Measurements from ENCODE around the gene SYT1. TPM values are rescaled to one million over a fixed set of nuclear protein-coding genes. Genes with fewer than 3 reads are reported as not detected.
A peak's percentile ranks its signal among the peaks of the same experiment; 100 is the strongest.

SYT1 gene
- total RNA-seq, 1 experiment from 2014 or later, result 1.3 TPM

GRCh38 chr12:78887444-78887843, 22.9 kb downstream of the SYT1 start:
- Mint-ChIP-seq H3K4me1 (ENCODE audit: low read depth, unreplicated experiment) (peaks cover 9% of the 10 kb centered on the region), H3K9me3 (ENCODE audit: low read depth, unreplicated experiment) (no peaks in the 10 kb centered on the region), H3K36me3 (ENCODE audit: insufficient read depth, unreplicated experiment) (peaks cover 6% of the 10 kb centered on the region), H3K4me3 (ENCODE audit: low read depth, unreplicated experiment) (peak overlapping the region; percentile 47), H3K27ac (ENCODE audit: unreplicated experiment) (peak overlapping the region; percentile 98), H3K27me3 (ENCODE audit: unreplicated experiment) (no peaks in the 10 kb centered on the region)
- BruUV-seq (replicated peaks), result no TSS peak
- no peak for DNase-seq
- no peak for TF ChIP-seq CTCF (IDR thresholded peaks at IDR 0.05; ENCODE audit: unreplicated experiment)
- CTCF ChIA-PET, result no interaction called here
- intact Hi-C loops (cut with micrococcal nuclease; ENCODE audit: unreplicated experiment), result loop anchor here (1.0 kb wide), 1 partner anchor 29 kb away; no protein-coding TSS in a partner anchor

DNA sequence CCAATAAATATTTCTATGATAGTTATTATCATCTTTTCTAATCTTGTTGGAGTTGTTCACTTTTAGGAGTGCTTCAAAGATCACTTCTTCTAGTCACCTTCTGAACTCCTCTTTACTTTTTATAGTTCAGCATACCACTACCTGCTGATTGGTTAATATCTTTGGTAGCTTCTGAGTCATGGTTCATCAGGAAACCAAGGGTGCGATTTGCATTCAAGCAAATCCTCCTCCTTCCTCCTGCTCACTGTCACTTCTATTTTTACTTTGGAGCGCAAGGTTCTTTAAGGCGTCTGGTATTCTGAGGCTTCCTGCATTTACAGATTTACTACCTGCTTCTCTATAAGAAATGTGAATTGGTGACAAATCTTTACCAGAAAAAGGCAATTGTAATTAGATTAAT, 24.0 kb downstream of the SYT1 start:
- Mint-ChIP-seq H3K27me3 (ENCODE audit: unreplicated experiment) (no peaks in the 10 kb centered on the region), H3K4me3 (ENCODE audit: low read depth, unreplicated experiment) (no peak overlapping the region), H3K4me1 (ENCODE audit: low read depth, unreplicated experiment) (peaks cover 9% of the 10 kb centered on the region), H3K27ac (ENCODE audit: unreplicated experiment) (peak overlapping the region; percentile 52), H3K9me3 (ENCODE audit: low read depth, unreplicated experiment) (no peaks in the 10 kb centered on the region), H3K36me3 (ENCODE audit: insufficient read depth, unreplicated experiment) (peaks cover 6% of the 10 kb centered on the region)
- CTCF ChIA-PET, result interaction anchor here (1.0 kb wide), 1 partner anchor 25 kb away, joined by 3 read pairs; no protein-coding TSS in a partner anchor
- no peak for TF ChIP-seq CTCF (IDR thresholded peaks at IDR 0.05; ENCODE audit: unreplicated experiment)
- BruUV-seq (replicated peaks), result no TSS peak
- DNase-seq, result no peak
- intact Hi-C loops (cut with micrococcal nuclease; ENCODE audit: unreplicated experiment), result no loop called here

DNA sequence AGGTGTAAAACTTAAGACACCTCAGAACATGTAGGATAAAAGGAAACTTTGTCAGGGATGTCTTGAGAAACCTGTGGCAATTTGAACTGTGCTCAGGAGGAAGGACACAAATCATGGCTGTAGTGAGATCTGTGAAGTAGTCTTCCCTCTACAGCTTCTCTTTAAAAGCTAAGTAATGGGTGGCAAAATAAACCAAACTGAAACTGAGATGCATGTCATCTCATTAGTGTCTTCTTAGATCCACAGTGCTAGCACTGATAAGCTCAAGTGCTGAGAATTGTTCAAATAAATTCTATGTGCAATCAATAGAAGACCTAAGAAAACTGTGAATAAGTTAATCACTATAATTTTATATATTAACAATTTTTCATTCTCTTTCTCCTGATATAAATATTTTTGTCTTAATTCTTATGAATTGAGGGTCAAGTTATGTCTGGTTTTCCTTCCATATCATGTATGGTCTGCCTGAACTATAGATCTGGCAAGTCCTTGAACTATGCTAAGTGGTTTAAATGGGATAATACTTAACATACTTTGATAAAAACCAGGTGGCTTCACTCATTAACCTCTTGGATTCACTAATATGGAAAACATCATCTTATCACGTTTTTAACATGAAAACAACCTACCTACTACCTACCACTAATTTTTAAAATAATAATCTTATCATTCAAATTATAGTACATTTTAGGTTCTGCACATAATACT, 27.2 kb downstream of the SYT1 start:
- H3K9me3 Mint-ChIP-seq (ENCODE audit: low read depth, unreplicated experiment), result no peaks in the 10 kb centered on the region
- DNase-seq, result no peak
- peaks cover 8% of the 10 kb centered on the region for H3K4me1 Mint-ChIP-seq (ENCODE audit: low read depth, unreplicated experiment)
- BruUV-seq (replicated peaks), result no TSS peak
- H3K27me3 Mint-ChIP-seq (ENCODE audit: unreplicated experiment), result no peaks in the 10 kb centered on the region
- H3K36me3 Mint-ChIP-seq (ENCODE audit: insufficient read depth, unreplicated experiment), result peaks cover 5% of the 10 kb centered on the region
- TF ChIP-seq CTCF (IDR thresholded peaks at IDR 0.05; ENCODE audit: unreplicated experiment), result no peak
- CTCF ChIA-PET, result no interaction called here
- no peak overlapping the region for H3K4me3 Mint-ChIP-seq (ENCODE audit: low read depth, unreplicated experiment)
- H3K27ac Mint-ChIP-seq (ENCODE audit: unreplicated experiment), result no peak overlapping the region
- intact Hi-C loops (cut with micrococcal nuclease; ENCODE audit: unreplicated experiment), result no loop called here

DNA sequence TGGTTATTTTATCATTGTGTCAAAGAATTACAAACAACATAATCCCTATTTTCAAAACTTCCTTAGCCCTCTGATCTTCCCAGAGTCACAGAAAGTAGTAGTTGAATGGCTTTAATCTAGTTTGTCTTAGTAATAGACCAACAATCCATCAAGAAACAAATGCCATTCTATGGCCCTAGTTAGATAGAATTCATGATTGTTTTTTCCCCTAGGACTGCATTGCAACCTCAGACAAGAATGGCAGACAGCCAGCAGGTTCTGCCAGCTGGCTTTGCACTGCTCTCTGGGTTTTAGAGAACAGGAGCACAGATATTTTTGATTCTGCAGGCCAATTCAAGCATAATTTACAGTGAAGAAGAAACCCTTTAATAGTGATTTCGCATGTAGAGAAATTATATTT, 33.8 kb downstream of the SYT1 start:
- CTCF ChIA-PET, result no interaction called here
- no TSS peak for BruUV-seq (replicated peaks)
- Mint-ChIP-seq H3K36me3 (ENCODE audit: insufficient read depth, unreplicated experiment) (no peaks in the 10 kb centered on the region), H3K9me3 (ENCODE audit: low read depth, unreplicated experiment) (no peaks in the 10 kb centered on the region), H3K27me3 (ENCODE audit: unreplicated experiment) (no peaks in the 10 kb centered on the region), H3K4me3 (ENCODE audit: low read depth, unreplicated experiment) (no peak overlapping the region), H3K4me1 (ENCODE audit: low read depth, unreplicated experiment) (no peaks in the 10 kb centered on the region), H3K27ac (ENCODE audit: unreplicated experiment) (no peak overlapping the region)
- intact Hi-C loops (cut with micrococcal nuclease; ENCODE audit: unreplicated experiment), result no loop called here
- no peak for DNase-seq
- no peak for TF ChIP-seq CTCF (IDR thresholded peaks at IDR 0.05; ENCODE audit: unreplicated experiment)

Data from Calu3 (cell line).